AG10803 (cell line): ENCODE measurements around the gene STRN.

Experiments
- DNase-seq: peaks from one replicate; pipeline ENCODE4 v3.0.0; 2010; ENCODE audit warnings: low read depth
- H3K4me3 ChIP-seq: 2 replicates; pipeline ENCODE4 v1.5.1; 2011; ENCODE audit warnings: mild to moderate bottlenecking, low read length, control low read depth
- TF ChIP-seq, protein P1 (sequence below): conservative IDR thresholded peaks from 2 replicates; pipeline ENCODE4 v1.5.1; 2011; ENCODE audit warnings: mild to moderate bottlenecking, low read length, control low read depth, inconsistent platforms

Gene STRN

DNA sequence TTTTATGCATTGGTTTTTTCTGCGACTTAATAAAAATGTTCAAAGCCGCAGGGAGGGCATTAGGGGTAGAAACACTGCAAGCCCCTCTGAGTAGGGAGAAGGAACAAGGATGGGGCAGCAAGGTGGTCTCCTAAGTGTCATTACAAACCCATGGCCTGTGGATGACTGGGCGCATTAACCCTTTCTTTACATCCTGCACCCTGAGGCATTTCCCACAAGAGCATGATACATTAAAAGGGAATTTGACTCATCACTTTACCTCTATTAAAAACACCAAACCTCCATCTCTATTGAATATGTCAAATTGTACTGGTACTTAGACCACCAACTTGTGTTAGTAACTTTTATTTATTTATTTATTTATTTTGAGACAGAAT is 157.3 kb downstream of the STRN start:
- TF ChIP-seq, protein P1, sequence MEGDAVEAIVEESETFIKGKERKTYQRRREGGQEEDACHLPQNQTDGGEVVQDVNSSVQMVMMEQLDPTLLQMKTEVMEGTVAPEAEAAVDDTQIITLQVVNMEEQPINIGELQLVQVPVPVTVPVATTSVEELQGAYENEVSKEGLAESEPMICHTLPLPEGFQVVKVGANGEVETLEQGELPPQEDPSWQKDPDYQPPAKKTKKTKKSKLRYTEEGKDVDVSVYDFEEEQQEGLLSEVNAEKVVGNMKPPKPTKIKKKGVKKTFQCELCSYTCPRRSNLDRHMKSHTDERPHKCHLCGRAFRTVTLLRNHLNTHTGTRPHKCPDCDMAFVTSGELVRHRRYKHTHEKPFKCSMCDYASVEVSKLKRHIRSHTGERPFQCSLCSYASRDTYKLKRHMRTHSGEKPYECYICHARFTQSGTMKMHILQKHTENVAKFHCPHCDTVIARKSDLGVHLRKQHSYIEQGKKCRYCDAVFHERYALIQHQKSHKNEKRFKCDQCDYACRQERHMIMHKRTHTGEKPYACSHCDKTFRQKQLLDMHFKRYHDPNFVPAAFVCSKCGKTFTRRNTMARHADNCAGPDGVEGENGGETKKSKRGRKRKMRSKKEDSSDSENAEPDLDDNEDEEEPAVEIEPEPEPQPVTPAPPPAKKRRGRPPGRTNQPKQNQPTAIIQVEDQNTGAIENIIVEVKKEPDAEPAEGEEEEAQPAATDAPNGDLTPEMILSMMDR = no peak
- no peak for DNase-seq
- H3K4me3 ChIP-seq = no peak overlapping the region

GRCh38 chr2:36808386-36809068 is 157.8 kb downstream of the STRN start:
- DNase-seq = no peak
- H3K4me3 ChIP-seq = no peak overlapping the region
- TF ChIP-seq, protein P1 = no peak

DNA sequence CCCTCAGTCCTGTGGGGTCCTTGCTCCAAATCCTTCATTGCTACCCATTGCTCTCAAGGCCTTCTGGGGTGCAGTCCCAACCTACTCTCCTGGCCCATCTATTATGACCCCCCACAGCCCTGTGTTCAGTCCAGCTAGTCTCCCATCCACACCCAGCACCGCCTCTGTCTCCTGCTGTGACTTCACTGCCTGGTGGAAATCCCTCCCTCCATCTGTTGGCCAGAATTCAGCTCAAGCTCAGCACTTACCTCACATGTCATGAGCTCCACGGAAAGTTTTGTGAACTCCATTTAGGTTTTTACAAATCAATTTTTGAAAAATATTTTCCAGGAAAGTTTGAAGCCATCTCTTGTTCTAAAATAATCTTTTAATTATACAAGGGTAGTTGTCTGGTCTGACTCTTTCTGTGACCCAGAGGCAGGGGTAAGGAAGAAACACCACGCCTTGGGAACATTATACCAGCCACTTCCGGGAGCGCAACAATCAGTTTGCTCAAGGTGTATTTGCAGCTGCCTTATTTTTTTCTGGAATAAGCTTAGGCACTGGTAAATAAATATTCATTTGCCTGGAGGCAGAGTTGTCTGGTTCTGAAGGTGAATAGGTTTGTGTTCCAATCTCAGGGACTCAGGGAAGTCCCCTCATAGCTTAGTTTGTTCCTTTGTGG is 159.0 kb downstream of the STRN start:
- H3K4me3 ChIP-seq = no peak overlapping the region
- DNase-seq = no peak
- TF ChIP-seq, protein P1 = no peak

DNA sequence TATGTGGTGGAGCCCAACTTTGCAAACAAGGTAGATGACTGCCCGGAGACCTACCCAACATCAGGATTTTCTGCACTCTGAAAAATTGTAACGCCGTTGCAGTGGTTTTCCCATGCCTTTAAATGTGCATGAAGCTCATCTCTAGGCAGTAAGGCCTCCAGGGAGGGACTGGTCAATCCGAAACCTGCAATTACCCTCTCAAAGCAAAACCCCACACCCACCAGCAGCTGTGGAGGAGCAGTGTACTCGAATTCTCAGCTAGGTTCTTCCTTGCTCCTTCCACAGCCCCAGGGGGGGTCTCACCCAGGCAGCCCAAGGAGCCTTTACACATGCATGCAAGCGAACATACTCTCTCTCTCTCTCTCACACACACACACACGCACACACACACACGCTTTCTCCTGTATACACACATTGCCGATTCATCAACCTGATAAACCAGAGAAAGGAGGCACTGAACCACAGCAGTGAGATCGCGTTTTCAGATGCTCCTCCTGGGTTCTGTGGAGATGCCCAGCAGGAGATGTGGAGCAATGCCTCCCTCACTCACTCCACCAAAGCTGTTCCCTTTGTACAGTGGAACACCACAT is 160.6 kb downstream of the STRN start:
- no peak for DNase-seq
- no peak overlapping the region for H3K4me3 ChIP-seq
- TF ChIP-seq, protein P1 = no peak

DNA sequence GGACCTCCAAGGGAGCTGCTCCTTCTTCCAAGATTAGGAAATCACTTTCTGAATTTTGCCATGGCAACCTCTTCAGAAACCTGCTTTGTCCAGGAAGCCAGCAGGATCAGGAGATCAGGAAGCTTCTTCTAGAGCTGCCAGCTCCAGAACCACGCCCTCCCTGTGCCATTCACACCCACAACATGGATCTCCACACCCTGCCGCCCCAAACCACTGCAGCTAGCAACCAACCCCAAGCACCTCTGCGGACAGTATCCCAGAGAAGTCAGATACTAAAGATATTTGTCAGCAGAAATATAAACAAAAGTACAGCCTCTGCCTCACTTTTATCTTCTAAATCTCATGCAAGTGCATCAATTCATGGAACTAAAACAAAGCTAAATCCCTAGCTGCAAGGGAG is 163.4 kb downstream of the STRN start:
- H3K4me3 ChIP-seq = no peak overlapping the region
- DNase-seq = no peak

DNA sequence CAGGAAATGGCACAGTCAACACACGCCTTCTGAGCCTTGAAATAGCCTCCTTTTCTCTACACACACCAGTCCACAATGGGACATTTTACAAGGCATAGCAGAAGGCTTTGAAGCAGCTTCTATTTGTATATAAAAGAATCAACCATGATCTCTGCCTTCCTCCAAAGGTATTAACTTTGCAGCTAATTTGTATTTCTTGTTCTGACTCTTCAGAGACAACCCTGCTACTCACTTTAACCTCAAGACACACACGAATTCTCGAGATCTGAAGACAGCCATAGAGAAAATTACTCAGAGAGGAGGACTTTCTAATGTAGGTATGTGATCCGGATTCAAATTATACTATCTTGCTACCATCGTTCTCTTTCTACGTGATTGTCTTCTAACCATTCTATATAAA is 165.2 kb downstream of the STRN start:
- no peak overlapping the region for H3K4me3 ChIP-seq
- no peak for DNase-seq
- TF ChIP-seq, protein P1 = no peak

More for the DNA sequence above, 163.4 kb downstream of the STRN start:
- TF ChIP-seq, protein P1 = no peak

DNA sequence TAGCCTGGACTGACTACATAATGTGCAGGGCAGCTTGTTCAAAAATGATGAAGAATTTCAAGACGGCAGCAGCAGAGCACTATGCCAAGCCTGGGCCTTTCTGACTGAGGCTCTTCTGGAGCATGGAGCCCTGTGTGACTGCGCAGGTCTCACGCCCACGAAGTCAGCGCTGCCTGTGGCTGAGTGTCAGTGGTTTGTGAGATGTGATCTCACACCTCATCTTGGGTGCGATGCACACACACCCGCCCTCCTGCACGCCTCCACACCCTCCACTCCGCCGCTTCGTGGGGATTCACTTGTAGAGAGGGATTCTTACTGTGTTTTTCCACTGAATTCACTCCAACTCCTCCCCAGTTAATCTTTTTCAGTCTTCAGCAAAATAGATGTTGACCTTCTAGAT is 166.0 kb downstream of the STRN start:
- no peak for DNase-seq
- no peak overlapping the region for H3K4me3 ChIP-seq
- TF ChIP-seq, protein P1 = no peak
